ENCODE results near the gene DBP. TPM values are rescaled to one million over a fixed set of nuclear protein-coding genes. Genes with fewer than 3 reads are reported as not detected.

DBP gene
- 18.1 and 21.7 TPM in 2 replicates for total RNA-seq (2013; cell fraction: nucleolus; rRNA removed)
- total RNA-seq (2014; rRNA removed) (10.5 and 10.6 TPM in 2 replicates), total RNA-seq (2014; rRNA removed; fragmentation: Illumina TruSeq; extraction: Trizol) (7.0 and 8.1 TPM in 2 replicates), total RNA-seq (2021) (6.7 and 7.3 TPM in 2 replicates), polyA plus RNA-seq (2011; rRNA removed) (6.0 and 9.8 TPM in 2 replicates), polyA plus RNA-seq (2014; fragmentation: Illumina TruSeq; extraction: Trizol) (5.0 and 5.1 TPM in 2 replicates), polyA plus RNA-seq (2014; fragmentation: Nextera tagmentation; extraction: Ambion mirVana) (1 to 10 TPM; 2.0 to 2.6 TPM), polyA plus RNA-seq (2014; rRNA removed) (9.4 and 9.7 TPM in 2 replicates), polyA plus RNA-seq (2016; fragmentation: Nextera tagmentation; extraction: Ambion mirVana) (1 to 10 TPM; 4.0 to 7.1 TPM), polyA minus RNA-seq (2011; rRNA and poly(A)+ RNA removed) (6.6 and 9.1 TPM in 2 replicates), Bru-seq, nascent RNA (percentile 55 among the genes with signal in this experiment), BruChase-seq, experiment 1, labeled RNA remaining after a 6-hour chase (percentile 51 among the genes with signal in this experiment), BruChase-seq, experiment 2, labeled RNA remaining after a 2-hour chase (percentile 54 among the genes with signal in this experiment)
- polyA plus RNA-seq (2011; ENCODE audit: low read depth): 5.0 TPM
- 13.1 and 14.1 TPM in 2 replicates for polyA plus RNA-seq (2011; cell fraction: cytosol; rRNA removed)
- polyA plus RNA-seq (2011; cell fraction: nucleus; rRNA removed): 10.3 and 11.2 TPM in 2 replicates
- polyA plus RNA-seq (2012): 12.9 and 16.4 TPM in 2 replicates
- polyA minus RNA-seq (2011; cell fraction: cytosol; rRNA and poly(A)+ RNA removed): 2.6 and 7.4 TPM in 2 replicates
- polyA minus RNA-seq (2011; cell fraction: nucleus; rRNA and poly(A)+ RNA removed): 3.9 and 4.3 TPM in 2 replicates
- long read RNA-seq, experiment 1, partial matches to known transcripts: 0 of 2 reads
- long read RNA-seq, experiment 1, other reads (novel, unspliced or antisense): 0 of 2 reads
- long read RNA-seq, experiment 2, transcript DBP-202 (3 exons, 712 nt): major isoform, 9 of 9 reads
- long read RNA-seq, experiment 2, partial matches to known transcripts: 0 of 9 reads
- long read RNA-seq, experiment 2, other reads (novel, unspliced or antisense): 0 of 9 reads

DNA sequence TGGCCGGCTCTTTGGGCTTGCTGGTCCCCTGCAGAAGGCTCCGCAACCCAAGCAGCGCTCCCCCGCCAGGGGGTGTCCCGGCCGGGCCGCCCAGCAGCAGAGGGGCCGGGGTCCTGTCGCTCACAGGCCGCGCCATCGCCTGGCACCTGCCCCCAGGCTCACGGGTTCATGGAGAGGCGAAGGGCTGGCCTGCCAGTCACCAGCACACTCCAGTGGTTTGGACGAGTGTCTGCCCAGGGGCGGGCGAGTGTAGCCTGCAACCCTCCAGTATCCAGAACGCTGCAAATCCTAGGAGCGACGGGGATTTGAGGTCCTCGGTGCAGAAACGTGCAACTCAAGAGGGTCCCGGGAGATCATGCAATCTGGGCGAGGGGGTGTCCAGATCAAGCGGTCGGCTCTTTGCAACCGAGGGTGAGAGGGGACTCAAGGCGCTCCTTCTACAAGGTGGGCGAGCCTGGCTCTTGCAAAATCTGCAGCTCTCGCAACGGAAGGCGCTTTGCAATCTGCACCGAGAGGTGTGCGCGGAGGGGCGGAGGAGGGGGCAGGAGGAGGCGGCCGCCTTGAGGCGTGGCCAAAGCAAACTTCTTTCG lies at the start of gene DBP:
Gene DBP, minus strand, starts transcription at position 521 of the 590 bp plus-strand sequence. Its CDS starts 385 bp downstream, at position 136.
- ATAC-seq (peak; percentile 4; the same call in 2 of the 3 replicates), DNase-seq (ENCODE audit: low read depth, low spot score) (no peak), FAIRE-seq (no peak)
- Histone ChIP-seq H3K4me1 (ENCODE audit: control insufficient read depth, insufficient read depth, low read length) (peaks cover 28% of the 10 kb centered on the region), H3K27ac (ENCODE audit: control insufficient read depth, insufficient read depth) (peak within 1 kb of the TSS; percentile 93), H3K36me3 (ENCODE audit: control insufficient read depth in 2 of 2, insufficient read depth in 2 of 2, low read length in 1 of 2) (no peaks in the 10 kb centered on the region), H4K20me1 (ENCODE audit: control insufficient read depth, insufficient read depth) (no peaks in the 10 kb centered on the region), H3K4me2 (ENCODE audit: control insufficient read depth, insufficient read depth) (peak within 1 kb of the TSS; percentile 86), H3K9ac (ENCODE audit: control insufficient read depth, insufficient read depth, low read length) (peak within 1 kb of the TSS; percentile 72), H3K4me3 (peak within 1 kb of the TSS; percentile 89), H2AFZ (ENCODE audit: control insufficient read depth, low read depth, low read length) (peak within 1 kb of the TSS; percentile 71), H3K9me3 (replicated peaks; ENCODE audit: control insufficient read depth, insufficient read depth, low read length) (no peaks in the 10 kb centered on the region), H3K27me3 (replicated peaks in 1 of 2; ENCODE audit: control insufficient read depth in 2 of 2, insufficient read depth in 2 of 2, low read length in 1 of 2) (no peaks in the 10 kb centered on the region), H3K79me2 (ENCODE audit: control insufficient read depth, insufficient read depth, low read length) (peaks cover 5% of the 10 kb centered on the region)
- POLR2A ChIA-PET: interaction anchor here (0.6 to 1.3 kb wide), 6 partner anchors 9 to 328 kb away, joined by 3 to 11 read pairs (median 4); partner anchors contain the start of gene FTL
- SMC1A ChIA-PET (ENCODE audit: uncharacterized antibody, unreplicated experiment): interaction anchor here (1.3 kb wide), 1 partner anchor 8 kb away, joined by 4 read pairs; the partner anchor contains the start of gene CA11
- WGBS (ENCODE audit: insufficient coverage, insufficient replicate concordance, low lambda C conversion rate, missing lambda C conversion rate): under 1% methylated on average over 40 of the region's 40 CpGs
- in situ Hi-C loops (cut with MboI) (loop anchor here (25.0 kb wide), 1 partner anchor 1250 kb away; the partner anchor contains the start of genes AKT1S1, IL4I1 and TBC1D17), intact Hi-C loops (cut with micrococcal nuclease; ENCODE audit: unreplicated experiment) (loop anchor here (10.0 kb wide), 1 partner anchor 328 kb away; the partner anchor contains the start of gene FTL)
- no TSS peak for BruUV-seq (replicated peaks)
- CTCF ChIA-PET: no interaction called here
- RAD21 ChIA-PET (ENCODE audit: unreplicated experiment): interaction anchor here (1.3 kb wide), 1 partner anchor 356 kb away, joined by 3 read pairs; the partner anchor contains the start of genes GYS1 and RUVBL2
- TF ChIP-seq HCFC1 (IDR thresholded peaks at IDR 0.05; ENCODE audit: low read length) (no peak), CREM (IDR thresholded peaks at IDR 0.05; ENCODE audit: low read depth) (no peak), CHD1 (IDR thresholded peaks at IDR 0.05; ENCODE audit: low read depth, low read length) (no peak), SMARCA5 (IDR thresholded peaks at IDR 0.05) (no peak), MEF2A (IDR thresholded peaks at IDR 0.05; ENCODE audit: insufficient read depth, low read depth, low read length) (no peak), CEBPB (IDR thresholded peaks at IDR 0.05; ENCODE audit: borderline replicate concordance in 1 of 2, low read depth in 2 of 2, low read length in 2 of 2) (0 out of 4 replicates have a peak, but pooled peaks of 1 of the 2 experiments have one; percentile 4), RBBP5 (conservative IDR thresholded peaks at IDR 0.05) (no peak), ZNF384 (IDR thresholded peaks at IDR 0.05; ENCODE audit: borderline replicate concordance, low read depth, low read length) (no peak), STAT3 (IDR thresholded peaks at IDR 0.05; ENCODE audit: low read depth, low read length) (no peak), ZNF687 (IDR thresholded peaks at IDR 0.05) (no peak), BCL11A (IDR thresholded peaks at IDR 0.05; ENCODE audit: low read depth, low read length) (no peak), TCF3 (IDR thresholded peaks at IDR 0.05; ENCODE audit: borderline replicate concordance, insufficient read depth, low read depth, low read length) (no peak), ETV6 (conservative IDR thresholded peaks at IDR 0.05 in 1 of 2, IDR thresholded peaks at IDR 0.05 in 1 of 2; ENCODE audit: borderline replicate concordance in 1 of 2, low read depth in 1 of 2) (no peak), ZNF24 (IDR thresholded peaks at IDR 0.05) (no peak), KLF5 (IDR thresholded peaks at IDR 0.05; ENCODE audit: partially characterized antibody) (no peak), RAD51 (IDR thresholded peaks at IDR 0.05) (no peak)
